Lung (tissue), 12 donors: ENCODE results near the gene WDSUB1. TPM values are rescaled to one million over a fixed set of nuclear protein-coding genes. Genes with fewer than 3 reads are reported as not detected.
A peak's percentile ranks its signal among the peaks of the same experiment; 100 is the strongest.

Experiments used
- ATAC-seq: fragments of 200-7000 bp; cut with Tn5 transposase; one replicate; pipeline ENCODE4 v1.9.1; 2020; ENCODE audit warnings: moderate number of reproducible peaks; ENCODE audit not compliant: insufficient read depth, low FRiP score
- DNase-seq, 3 donors: peaks; one replicate each; pipeline ENCODE4 v3.0.0-alpha.2; 2013 to 2017
- H3K27ac ChIP-seq, 2 donors: one replicate each; pipeline ENCODE4 v1.5.1; 2013; ENCODE audit warnings: mild to moderate bottlenecking in 2 of 2, moderate library complexity in 2 of 2, control low read depth in 1 of 2, inconsistent platforms in 1 of 2, low read depth in 1 of 2, low read length in 1 of 2
- H3K27me3 ChIP-seq, 3 donors: one replicate each; pipeline ENCODE4 v1.5.1; 2013; ENCODE audit warnings: low read length in 2 of 3; ENCODE audit not compliant: control insufficient read depth in 3 of 3, insufficient read depth in 3 of 3
- H3K36me3 ChIP-seq, 4 donors: one replicate each; pipeline ENCODE4 v1.5.1; 2013; ENCODE audit warnings: low read length in 4 of 4, mild to moderate bottlenecking in 1 of 4, moderate library complexity in 1 of 4; ENCODE audit not compliant: control insufficient read depth in 4 of 4, insufficient read depth in 4 of 4
- H3K4me1 ChIP-seq, 5 donors: one replicate each; pipeline ENCODE4 v1.5.1; 2013; ENCODE audit warnings: low read length in 5 of 5, mild to moderate bottlenecking in 2 of 5, moderate library complexity in 1 of 5; ENCODE audit not compliant: control insufficient read depth in 5 of 5, insufficient read depth in 5 of 5
- H3K4me3 ChIP-seq: one replicate; pipeline ENCODE4 v1.5.1; 2013; ENCODE audit warnings: mild to moderate bottlenecking, control low read depth, moderate library complexity
- H3K9ac ChIP-seq, 2 donors: one replicate each; pipeline ENCODE4 v1.5.1; 2013; ENCODE audit warnings: low read length in 2 of 2, control low read depth in 1 of 2; ENCODE audit not compliant: insufficient read depth in 1 of 2
- H3K9me3 ChIP-seq, 4 donors: one replicate each; pipeline ENCODE4 v1.5.1; 2013; ENCODE audit warnings: low read length in 3 of 4, mild to moderate bottlenecking in 1 of 4, moderate library complexity in 1 of 4; ENCODE audit not compliant: control insufficient read depth in 4 of 4, insufficient read depth in 3 of 4
- CTCF ChIP-seq: IDR thresholded peaks from 2 replicates; pipeline ENCODE4 v1.5.1; 2012; ENCODE audit warnings: mild to moderate bottlenecking; ENCODE audit errors: control extremely low read depth, extremely low read depth
- WGBS, 2 donors: extraction: QIAGEN DNeasy Blood & Tissue Kit; methylation state at CpG; one replicate each; pipeline ENCODE4 v1.1.7; 2013; 5-methylcytosine and 5-hydroxymethylcytosine counted together
- polyA plus RNA-seq, 2 donors: library from polyadenylated mRNA; stranded (reverse); fragments of 200-250 nt; gene quantifications; one replicate each; pipeline ENCODE4 v1.2.1, GENCODE V29; 2013
- total RNA-seq, 2 donors: library from RNA; depleted of rRNA in 1 of 2; stranded (reverse); fragments of >200 nt in 1 of 2; gene quantifications; one replicate each; pipeline ENCODE4 v1.2.1, GENCODE V29; 2014 to 2021
- donor health status: control.
- donor health status: control.
- donor health status: Bipolar disorder and iron deficiency.
- donor health status: healthy.
- donor health status: DM: yes; HTN: yes; CAD: no.

The WDSUB1 gene
- total and polyA plus RNA-seq, 4 donors = 7.7 to 18.3 (median 9.8) TPM

DNA sequence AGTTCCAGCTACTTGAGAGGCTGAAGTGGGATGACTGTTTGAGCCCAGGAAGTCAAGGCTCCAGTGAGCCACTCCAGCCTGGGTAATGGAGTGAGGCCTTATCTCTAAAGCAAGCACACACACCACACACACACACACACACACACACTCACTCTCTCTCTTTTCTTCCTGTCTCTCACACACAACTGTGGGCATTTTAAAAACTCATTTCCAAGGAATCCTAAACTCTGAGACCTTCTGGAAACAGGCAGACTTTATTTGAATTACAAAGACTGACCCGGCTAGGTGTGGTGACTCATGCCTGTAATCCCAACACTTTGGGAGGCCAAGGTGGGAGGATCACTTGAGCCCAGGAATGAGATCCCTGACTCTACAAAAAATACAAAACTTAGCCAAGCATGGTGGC lies 21.3 kb downstream of the WDSUB1 start:
- Histone ChIP-seq H3K4me3 (no peak overlapping the region), H3K4me1 (peaks cover 0 to 15% (median 0%) of the 10 kb centered on the region in 5 donors), H3K36me3 (no peaks in the 10 kb centered on the region), H3K9me3 (no peaks in the 10 kb centered on the region), H3K27me3 (no peaks in the 10 kb centered on the region), H3K9ac (no peak overlapping the region), H3K27ac (no peak overlapping the region)
- DNase-seq = peak in 2 of 3 donors; percentile 32 to 59
- TF ChIP-seq CTCF = no peak
- 74 to 85% methylated on average over 1 of the region's 1 CpG for WGBS, 2 donors
- peak; percentile 34 for ATAC-seq

DNA sequence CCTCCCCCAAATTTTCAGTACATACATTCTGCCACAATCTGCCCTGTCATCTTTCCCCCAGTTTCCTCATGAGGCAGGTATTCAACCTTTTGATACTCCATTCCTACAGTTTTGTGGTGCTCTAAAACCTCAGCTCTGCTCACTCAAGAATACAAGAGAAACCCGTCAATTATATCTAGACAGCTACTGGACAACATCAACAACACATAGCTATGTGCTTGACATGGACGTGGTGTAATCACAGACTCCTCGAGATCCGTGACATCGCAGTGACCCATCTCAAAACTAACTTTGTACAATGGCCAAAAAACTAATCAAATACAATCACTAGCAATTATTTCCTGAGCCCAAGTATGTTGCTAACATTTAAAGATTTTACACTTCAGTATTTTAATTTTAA lies 23.6 kb downstream of the WDSUB1 start:
- H3K27ac ChIP-seq = peak overlapping the region in 1 of 2 donors; percentile 72
- DNase-seq (peak in 1 of 3 donors; percentile 20), ATAC-seq (no peak)
- no peak overlapping the region for H3K9ac ChIP-seq
- no peaks in the 10 kb centered on the region for H3K27me3 ChIP-seq
- no peak for TF ChIP-seq CTCF
- peaks cover 0 to 15% (median 0%) of the 10 kb centered on the region in 5 donors for H3K4me1 ChIP-seq
- H3K4me3 ChIP-seq = no peak overlapping the region
- H3K9me3 ChIP-seq = no peaks in the 10 kb centered on the region
- 61 to 73% methylated on average over 5 of the region's 5 CpGs for WGBS, 2 donors
- H3K36me3 ChIP-seq = peaks cover 0 to 3% (median 0%) of the 10 kb centered on the region in 4 donors

- Histone ChIP-seq H3K4me1 (peaks cover 0 to 15% (median 0%) of the 10 kb centered on the region in 5 donors), H3K4me3 (no peak overlapping the region), H3K27me3 (no peaks in the 10 kb centered on the region), H3K9ac (no peak overlapping the region), H3K27ac (peak overlapping the region in 1 of 2 donors; percentile 75), H3K36me3 (peaks cover 0 to 4% (median 1%) of the 10 kb centered on the region in 4 donors), H3K9me3 (no peaks in the 10 kb centered on the region)
- no peak for DNase-seq
- 82 to 89% methylated on average over 6 of the region's 6 CpGs for WGBS, 2 donors
- no peak for TF ChIP-seq CTCF
- no peak for ATAC-seq
Measured at GRCh38 chr2:159262226-159262625, 24.3 kb downstream of the WDSUB1 start.

- H3K27ac ChIP-seq = no peak overlapping the region
- WGBS, 2 donors = 23 to 68% methylated on average over 2 of the region's 2 CpGs
Measured at GRCh38 chr2:159256159-159256558, 30.3 kb downstream of the WDSUB1 start.

More at GRCh38 chr2:159256159-159256558, 30.3 kb downstream of the WDSUB1 start:
- TF ChIP-seq CTCF = no peak
- no peaks in the 10 kb centered on the region for H3K9me3 ChIP-seq
- peaks cover 0 to 9% (median 5%) of the 10 kb centered on the region in 4 donors for H3K36me3 ChIP-seq
- H3K4me1 ChIP-seq = peaks cover 0 to 3% (median 0%) of the 10 kb centered on the region in 5 donors
- H3K9ac ChIP-seq = no peak overlapping the region
- H3K4me3 ChIP-seq = no peak overlapping the region
- peak in 2 of 3 donors; percentile 38 to 43 for DNase-seq
- no peak for ATAC-seq
- no peaks in the 10 kb centered on the region for H3K27me3 ChIP-seq
